Inflammatory macrophage treated with lipopolysaccharide for 4 hours (primary cell): Measurements from ENCODE around the gene JARID2.

ENCODE experiments used
- DNase-seq: peaks from one replicate; pipeline ENCODE4 v3.0.0-alpha.2; 2020

JARID2 gene

DNA sequence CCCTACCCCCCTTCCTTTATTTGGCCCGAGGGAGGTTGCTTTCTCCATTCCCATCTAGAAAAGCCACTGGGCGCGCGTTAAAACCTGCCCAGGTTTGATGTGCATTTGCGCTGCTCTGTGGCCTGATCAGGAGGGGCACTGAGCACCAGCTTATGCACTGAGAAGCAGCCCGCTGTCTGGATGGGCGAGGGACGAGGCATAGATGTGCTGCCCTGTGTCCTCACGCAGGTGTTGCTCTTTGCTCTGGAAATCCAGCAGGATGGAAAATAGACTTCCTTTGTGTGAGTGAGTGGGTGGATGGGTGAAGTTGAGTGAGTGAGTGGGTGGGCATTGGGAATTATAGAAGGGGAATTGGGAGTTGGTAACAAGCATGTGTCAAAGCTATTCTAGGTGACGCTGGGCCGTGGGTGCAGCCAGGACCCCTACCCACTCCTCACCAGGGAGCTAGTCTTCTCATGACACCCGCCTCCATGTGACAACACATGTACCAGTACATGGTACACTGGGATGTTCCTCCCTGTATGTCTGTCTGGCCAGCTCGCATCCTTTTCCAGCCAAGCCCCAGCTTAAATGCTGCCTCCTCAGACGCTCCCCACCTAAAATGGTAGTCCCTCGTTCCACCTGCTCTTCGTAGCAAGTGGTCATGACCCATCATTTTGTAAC, 254.3 kb downstream of the JARID2 start:
- no peak for DNase-seq

DNA sequence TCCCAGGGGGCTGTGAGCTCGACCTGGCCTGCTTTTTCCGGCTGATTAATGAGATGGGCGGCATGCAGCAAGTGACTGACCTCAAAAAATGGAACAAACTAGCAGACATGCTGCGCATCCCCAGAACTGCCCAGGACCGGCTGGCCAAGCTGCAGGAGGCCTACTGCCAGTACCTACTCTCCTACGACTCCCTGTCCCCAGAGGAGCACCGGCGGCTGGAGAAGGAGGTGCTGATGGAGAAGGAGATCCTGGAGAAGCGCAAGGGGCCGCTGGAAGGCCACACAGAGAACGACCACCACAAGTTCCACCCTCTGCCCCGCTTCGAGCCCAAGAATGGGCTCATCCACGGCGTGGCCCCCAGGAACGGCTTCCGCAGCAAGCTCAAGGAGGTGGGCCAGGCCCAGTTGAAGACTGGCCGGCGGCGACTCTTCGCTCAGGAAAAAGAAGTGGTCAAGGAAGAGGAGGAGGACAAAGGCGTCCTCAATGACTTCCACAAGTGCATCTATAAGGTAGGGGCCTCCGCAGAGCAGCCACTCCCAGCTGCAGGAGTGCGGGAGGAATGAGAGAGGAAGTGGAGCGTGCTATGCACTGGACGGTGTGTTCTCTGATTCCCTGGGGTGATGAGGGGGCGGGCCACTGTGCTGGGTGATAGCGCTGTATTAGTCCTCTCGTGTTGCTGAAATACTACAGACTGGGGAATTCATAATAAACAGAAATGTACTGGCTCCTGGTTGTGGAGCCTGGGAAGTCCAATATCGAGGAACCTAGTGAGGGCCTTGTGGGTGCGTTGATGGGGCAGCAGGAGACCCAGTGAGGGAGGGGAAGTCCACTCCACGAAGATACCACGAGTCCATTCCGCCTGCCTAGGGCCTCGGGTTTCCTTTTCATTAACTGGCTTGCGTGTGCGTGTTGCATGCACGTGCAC, 255.3 kb downstream of the JARID2 start:
- no peak for DNase-seq

DNA sequence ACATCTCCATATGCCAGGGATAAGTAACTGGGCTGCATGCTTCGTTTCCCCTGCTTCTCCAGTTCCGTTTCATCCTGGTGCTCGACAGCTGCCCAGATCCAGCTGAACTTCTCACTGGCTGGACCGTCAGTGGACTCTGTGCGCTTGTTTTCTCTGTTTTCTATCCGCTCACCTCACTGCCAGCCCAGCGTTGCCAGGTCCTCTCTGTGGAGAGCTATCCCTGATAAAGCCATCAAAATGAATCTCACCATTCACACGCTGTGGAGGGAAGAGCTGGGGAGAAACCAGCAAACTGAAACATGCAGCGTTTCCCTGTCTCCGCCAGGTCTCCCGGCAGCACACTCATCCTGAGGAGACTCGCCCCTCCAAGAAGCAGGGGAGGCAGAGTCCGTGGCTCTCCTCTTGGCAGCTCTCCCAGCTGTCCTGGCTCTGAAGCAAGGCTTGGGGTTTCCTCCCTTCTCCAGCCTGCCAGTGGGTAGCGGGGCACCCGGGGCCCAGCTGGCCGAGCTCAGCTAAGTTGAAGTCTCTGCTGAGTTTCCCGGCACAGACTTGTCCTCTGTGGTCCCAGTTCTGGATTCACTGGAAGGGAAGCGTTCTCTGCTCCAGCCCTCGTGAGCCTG, 256.1 kb downstream of the JARID2 start:
- DNase-seq, result no peak

DNA sequence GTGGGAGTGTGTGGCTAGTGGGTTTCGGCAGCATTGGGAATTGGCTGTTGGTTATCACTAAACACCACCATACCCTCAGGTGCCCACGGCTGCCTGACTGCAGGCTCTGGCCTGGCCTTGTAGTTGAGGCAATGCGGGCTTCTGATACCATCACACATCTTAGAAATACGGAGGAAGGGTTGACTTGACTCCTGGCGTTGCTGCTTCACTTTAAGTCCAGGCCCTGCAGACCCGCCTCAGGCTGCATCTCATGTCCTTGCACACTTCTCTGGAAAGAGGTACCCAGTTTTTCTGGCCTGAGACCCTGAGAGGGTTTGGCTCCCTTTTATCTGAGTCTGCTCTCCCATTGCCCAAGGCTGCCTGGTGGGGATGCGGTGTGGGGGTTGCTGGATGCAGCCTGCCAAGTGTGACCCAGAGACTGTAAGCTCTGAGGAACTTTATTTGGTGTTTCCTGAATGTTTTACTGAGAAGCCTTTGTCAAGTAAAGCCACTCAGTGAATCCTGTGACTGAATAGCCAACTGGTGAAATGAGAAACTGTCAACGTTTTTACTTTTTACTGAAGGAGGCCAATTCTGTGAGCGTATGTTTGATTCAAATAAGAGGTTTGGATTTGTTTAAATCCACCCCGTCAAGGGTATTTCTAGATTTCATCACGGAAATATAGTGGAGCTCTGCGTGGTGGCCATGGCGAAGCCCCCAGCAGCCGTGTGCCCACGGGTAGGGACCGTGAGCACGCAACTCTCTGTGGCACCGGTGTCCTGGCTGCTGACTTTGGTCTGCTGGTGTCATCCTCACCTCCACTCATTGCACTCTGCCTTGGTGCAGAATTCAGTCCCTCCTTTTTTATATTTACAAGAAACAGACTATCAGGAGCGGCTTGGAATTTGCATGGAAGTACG, 256.8 kb downstream of the JARID2 start:
- DNase-seq, result no peak

DNA sequence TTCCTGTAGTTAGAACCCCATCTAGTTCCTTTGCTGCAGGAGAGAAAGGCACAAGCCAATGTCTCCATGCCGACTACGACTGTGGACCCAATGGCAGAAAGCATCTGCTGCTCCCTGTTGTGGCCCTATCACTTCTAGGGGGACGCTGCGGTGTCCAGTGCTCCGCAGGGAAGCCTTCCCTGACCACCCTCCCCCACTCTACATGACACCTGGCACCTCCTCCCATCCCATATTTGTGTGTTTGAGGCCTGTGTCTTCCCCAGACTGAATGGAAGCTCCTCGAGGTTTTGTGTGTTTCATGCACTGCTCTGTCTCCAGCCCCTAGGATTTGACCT, 257.4 kb downstream of the JARID2 start:
- DNase-seq, result no peak

DNA sequence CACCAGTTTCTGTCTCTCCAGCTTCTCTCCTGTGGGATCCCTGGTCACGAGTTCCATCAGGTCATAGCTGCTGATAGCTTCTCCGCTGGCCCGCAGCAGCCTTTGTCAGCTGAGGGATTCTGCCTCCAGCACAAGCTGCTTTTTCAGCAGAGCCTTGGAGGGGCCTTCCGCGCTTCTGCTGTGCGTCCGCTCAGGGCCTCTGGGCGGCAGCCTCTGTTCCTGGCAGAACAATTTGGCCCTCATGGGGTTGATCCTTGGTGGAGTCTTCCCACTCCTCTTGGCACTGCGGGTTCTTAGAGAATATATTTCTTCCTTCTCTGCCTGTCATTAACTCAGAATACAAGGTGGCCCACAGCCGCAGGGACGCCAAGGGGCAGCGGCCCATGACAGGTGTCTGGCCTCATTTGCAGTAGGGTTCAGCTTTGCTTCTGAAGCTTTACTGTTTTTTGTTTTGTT, 258.2 kb downstream of the JARID2 start:
- no peak for DNase-seq

DNA sequence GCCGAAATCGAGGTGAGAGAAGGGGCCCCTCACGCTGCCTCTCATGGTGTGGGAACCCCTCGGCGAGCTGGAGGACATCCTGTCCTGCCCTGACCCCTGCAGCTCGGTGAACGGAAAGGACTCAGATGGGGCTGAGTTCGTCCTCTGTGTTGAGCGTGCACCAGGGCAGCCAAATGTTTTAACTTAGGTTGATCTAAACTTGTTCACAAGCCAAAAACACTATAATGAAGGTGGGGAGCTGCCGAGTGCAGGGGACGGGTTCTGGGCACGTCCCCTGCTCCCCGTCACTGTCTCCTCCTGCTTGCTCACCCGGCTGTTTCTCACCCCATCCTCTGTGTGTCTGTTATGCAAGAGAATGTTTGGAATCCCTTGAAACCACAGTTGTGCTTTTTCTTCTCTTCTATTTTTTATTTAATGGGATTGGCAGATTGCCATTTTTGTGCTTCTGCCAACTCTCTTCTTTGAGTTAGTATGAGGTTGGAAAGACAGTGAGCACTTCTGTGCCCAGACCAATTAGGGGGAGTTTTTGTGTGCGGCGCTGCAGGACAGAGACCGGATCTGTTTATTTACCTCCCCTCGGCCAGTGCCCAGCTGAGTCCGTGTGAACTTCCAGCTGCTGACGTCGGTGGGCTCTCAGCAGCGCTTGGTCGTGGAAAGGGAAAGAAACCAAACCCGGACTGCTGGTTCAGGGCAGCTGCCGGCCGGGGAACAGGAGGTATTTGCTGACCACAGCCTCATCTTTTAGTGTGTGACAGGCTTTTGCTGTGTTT, 258.9 kb downstream of the JARID2 start:
- no peak for DNase-seq

DNA sequence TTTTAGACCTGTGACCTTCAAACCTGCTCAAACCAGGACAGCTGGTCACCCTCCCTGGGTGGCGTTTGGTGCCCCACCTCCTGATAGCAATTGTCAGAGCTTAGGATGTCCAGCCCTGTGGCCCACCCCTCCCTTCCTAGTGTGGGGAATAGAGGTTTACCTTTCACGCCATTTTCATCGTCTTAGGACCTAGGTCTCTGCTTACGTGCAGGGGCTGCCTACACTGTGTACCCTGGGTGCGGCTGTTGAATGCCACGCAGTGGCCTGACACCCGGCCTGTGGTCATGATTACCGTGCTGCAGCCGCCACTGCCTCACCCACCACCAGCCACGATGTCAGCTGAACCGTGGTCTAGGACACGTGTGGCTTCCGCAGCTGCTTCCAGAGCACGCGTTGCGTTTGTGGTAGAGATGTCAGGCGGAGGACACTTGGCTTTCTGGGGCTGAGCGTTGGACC, 259.6 kb downstream of the JARID2 start:
- DNase-seq, result no peak

DNA sequence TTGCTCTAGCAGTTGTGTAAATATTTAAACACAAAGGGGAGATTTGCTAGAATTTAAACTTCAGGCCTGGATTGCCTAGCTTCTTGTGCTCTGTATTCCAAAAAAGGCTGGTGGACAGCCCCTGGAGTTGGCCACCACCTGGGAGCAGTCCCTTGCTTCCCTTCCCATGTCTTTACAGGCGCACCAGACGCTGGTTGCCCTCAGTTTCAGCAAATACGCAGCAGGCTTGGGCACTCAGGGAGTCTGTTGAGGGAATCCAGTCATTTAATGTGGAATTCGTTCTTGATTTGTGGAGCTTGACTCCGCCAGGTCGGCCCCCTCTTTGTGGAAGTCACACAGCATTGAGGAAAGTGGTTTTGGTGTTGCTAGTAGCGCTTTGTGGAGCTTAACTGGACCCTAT, 260.2 kb downstream of the JARID2 start:
- DNase-seq, result no peak

DNA sequence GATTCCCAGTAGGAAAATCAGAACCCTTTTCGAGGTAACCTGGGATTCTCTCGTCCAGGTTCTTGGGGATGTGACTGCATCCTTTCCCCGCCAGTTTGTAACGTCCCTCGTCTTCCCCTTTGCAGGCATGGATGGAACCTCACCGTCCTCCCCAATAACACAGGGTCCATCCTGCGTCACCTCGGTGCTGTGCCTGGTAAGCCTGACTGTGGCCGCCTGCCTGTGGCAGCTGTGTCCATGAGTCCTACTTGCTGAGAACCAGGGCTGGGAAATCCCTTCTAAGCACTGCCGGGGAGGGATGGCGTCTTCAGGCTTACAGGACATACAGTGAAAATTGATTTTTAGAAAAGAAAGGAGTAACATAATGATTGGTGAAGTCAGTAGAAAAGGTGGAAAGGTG, 261.4 kb downstream of the JARID2 start:
- DNase-seq, result no peak

DNA sequence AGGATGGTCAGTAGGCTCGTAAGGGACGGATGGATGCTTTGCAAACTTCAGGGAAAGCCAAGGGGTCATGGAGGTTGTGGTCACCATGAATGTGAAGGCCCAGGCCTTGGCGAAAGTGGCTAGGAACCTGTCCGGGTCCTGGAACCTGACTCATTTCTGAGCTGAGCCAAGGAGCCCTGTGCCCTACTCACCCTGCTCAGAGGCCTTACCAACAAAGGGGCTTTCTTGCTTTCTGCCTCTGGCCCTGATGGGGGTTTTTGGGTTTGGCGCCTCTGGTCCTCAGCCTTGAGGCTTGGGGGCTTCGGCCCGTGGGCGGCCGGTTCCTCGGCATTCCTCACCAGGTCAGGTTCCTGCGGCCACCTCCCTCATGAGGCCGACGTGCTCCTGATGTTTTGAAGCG, 261.9 kb downstream of the JARID2 start:
- no peak for DNase-seq

DNA sequence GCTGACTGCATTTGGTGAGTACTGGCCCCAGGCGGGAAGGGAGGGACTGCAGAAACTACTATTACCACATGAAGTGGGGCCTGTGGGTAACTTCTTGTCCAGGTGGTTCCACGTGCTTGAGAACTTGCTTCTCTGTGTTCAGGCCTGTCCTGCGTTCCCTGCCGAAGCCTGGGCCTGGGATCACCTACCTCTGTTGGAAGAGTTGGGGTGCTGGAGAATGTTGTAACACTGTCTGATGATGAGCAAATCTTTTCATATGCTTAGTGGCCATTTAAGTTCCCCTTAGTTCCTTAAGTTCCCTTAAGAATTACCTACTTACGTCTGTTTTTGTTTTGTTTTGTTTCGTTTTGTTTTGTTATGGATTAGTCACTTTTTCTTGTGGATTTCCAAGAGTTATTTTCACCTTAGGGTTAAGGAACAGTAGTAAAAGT, 262.6 kb downstream of the JARID2 start:
- peak; percentile 86 for DNase-seq

DNA sequence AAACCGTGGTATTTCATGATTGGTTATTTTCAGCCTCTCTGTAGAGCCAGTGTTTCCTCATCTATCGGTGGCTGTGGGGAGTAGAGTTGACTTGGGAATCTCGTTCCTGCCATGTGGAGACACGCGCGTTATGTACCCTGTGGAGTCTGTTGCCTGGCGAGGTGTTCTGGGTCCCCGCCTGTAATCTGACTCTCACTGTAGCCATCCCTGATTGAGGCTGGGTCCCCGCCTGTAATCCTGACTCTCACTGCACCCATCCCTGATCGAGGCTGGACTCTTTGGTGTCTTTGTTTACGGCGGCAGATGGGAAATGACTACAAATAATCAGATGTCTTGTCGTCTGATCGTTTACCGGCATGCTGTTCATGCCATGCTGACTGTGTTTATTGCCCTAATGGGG, 263.1 kb downstream of the JARID2 start:
- no peak for DNase-seq

DNA sequence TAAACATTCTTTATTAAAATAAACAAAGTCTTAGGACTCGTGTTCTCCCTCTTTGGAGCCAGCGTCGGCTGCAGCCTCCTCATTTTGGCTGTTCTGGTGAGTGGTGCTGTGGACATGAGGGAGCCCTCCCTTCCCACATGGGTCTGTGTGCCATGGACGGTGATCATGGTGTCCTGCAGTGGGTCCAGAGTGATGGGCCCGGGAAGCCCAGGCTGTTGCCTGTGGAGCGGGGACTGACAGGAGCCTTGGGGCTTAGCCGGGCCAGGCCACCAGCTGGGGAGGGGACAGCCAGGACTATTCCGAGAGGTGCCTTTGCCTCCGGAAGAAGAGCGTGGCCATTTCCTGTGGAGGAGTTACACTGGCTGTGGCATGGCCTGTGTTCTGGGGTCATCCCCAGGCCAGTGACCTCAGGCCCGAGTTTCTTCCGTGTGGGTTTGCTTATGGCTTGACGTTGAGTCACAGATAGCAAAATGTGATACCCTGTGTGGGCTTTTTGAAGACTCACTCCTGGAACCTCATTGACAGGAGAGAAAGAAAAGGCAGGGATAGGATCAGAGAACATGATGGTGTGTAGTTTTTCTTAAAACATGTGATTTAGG, 263.6 kb downstream of the JARID2 start:
- peak; percentile 85 for DNase-seq

DNA sequence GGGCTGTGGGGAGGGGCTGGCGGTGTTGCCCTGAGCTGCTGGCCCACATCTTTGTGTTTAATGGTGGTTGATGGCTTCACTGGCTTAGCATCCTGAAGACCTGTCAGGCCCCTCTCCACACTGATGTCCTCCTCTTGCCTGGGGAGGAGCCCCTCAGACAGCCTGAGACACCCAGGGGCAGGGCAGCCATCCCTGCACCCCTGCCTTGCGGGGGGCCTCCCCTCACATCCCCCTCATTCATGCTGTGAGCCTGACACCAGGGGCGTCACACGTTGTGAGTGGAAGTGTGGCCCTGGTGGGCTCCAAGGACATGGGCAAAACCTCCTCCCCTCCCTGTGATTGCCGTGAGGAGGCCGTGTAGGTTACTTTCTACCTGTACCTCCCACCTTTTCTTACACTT, 264.3 kb downstream of the JARID2 start:
- no peak for DNase-seq

DNA sequence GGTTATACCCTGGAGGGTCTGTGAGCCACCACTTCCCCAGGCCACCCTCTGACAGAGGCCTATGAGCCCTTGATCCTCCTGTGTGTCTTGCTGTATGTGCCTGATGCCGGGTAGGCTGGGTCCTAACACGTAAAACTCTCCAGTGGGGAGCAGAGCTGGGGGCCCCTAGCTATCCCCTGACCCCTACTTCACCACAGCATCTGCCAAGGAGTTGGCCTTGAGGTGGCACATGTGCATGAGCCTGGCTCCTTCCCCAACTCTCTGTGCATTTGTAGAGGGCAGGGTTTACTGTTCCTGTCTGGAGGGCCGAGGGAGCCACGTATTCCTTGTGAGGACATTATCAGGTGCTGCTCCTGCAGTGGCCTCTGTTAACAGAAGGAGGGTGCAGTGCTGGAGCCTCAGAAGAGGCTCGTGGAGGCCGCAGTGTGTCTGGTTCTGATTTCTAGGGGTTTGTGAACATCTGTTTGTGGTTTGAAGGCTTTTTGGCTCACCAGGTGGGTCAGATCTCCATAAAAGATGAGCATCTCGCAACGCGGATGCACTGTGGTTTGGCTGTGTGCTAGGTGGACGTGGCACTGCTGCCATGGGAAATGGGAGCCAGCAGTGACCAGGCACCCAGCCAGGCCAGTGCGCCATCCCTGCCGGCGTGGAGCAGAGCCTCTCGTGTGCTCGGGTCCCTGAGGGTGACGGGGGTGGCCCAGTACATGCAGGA, 264.8 kb downstream of the JARID2 start:
- no peak for DNase-seq

DNA sequence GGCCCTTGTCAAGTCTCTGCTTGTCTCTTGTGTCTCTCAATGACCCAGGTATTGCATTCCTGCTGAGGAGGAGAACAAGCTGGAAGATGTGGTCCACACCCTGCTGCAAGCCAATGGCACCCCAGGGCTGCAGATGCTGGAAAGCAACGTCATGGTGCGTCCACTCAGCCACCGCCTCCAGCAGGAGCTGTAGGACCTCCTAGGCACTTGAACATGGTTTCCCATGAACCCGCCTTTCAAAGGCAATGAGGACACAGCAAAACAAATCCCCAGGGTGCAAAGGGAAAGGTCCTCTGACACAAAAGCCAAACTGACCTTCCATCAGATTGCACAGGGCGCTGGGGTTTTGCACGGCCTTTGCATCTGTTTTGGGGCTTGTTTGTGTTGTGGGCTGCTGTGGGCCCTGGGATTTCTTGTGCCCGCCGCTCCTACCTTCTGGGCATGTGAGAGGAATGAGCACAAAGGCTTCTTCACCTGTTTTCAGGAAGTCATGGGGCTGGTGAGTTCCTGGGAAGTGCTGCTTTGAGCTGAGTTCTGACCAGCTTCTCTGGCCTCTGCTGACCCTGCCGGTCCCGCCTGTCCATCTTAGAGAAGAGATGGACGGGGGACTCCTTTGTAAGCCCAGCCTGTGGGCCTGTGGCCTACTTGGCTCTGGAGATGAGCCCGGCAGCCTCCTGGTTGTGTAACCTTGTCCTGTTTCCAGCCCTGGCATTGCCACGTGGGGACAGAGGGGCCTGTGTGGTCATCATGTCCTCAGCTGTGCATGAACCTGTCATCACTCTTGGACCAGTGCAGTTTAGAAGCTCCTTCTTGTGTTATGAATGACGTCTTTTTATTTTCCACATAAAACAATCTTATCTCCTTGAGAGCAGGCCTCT, 265.6 kb downstream of the JARID2 start:
- no peak for DNase-seq

DNA sequence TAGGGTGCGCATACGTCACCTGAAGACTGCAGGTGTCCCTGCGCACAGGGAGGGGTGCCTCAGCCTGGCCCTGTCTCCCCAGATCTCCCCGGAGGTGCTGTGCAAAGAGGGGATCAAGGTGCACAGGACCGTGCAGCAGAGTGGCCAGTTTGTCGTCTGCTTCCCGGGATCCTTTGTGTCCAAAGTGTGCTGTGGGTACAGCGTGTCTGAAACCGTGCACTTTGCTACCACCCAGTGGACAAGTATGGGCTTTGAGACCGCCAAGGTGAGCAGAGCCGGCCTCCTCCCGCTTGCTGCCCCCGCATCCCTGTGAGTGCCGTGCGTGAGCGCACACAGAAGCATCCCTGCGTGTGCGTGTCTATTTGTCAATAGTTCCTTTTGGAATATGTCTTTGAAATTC, 266.3 kb downstream of the JARID2 start:
- no peak for DNase-seq

DNA sequence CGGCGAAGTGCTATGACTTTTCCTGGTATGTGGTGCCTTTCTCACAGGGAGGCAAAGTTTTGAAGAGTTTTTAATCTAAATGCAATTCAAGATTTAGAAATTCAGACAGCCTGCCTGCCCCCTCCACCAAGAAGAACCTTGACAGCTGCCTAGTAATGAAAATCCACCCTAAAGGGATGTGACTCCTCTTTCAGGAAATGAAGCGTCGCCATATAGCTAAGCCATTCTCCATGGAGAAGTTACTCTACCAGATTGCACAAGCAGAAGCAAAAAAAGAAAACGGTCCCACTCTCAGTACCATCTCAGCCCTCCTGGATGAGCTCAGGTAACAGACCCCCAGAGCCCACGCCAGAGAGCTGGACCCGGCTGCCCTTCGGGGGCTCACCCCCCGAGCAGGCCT, 266.9 kb downstream of the JARID2 start:
- DNase-seq, result peak; percentile 57
